B cell (primary cell): ENCODE data around the gene PRLH. TPM values are rescaled to one million over a fixed set of nuclear protein-coding genes. Genes with fewer than 3 reads are reported as not detected.

ENCODE experiments used
- ATAC-seq: fragments of 200-7000 bp; cut with Tn5 transposase; one replicate; pipeline ENCODE4 v1.10.0; 2021; ENCODE audit warnings: low read depth, mild to moderate bottlenecking, moderate number of reproducible peaks, moderate library complexity
- CTCF ChIA-PET: fragments of 350-600 bp; sonication (Branson Sonifier 250); formaldehyde crosslinking; loops from one replicate; lab custom pipeline; 2021; ENCODE audit warnings: antibody characterized with exemption, inconsistent platforms; lab: Charles Lee
- POLR2A ChIA-PET: fragments of 350-600 bp; sonication (Branson Sonifier 250); formaldehyde crosslinking; loops from one replicate; lab custom pipeline; 2021; ENCODE audit warnings: antibody characterized with exemption; lab: Charles Lee
- DNase-seq: peaks from one replicate; pipeline ENCODE4 v3.0.0; 2013
- H2AFZ ChIP-seq: 2 replicates; pipeline ENCODE4 v1.6.1; 2012; ENCODE audit warnings: mild to moderate bottlenecking, low read depth, low read length; ENCODE audit not compliant: insufficient read depth, poor library complexity, severe bottlenecking
- H3K27ac ChIP-seq, 2 donors: 1 replicate in 1 of 2; 2 replicates in 1 of 2; pipeline ENCODE4 v1.5.1; 2012 to 2013; ENCODE audit warnings: low read length in 2 of 2, mild to moderate bottlenecking in 2 of 2, moderate library complexity in 1 of 2
- H3K27me3 ChIP-seq, 4 experiments: fragments of 200-600 bp in 1 of 4; sonication (generic) in 1 of 4; replicated peaks in 1 of 4; 1 replicate in 2 of 4; 2 replicates in 2 of 4; pipeline versions ENCODE4 v1.6.1 to v1.7.0; 2013 to 2016; ENCODE audit warnings: low read length in 3 of 4, mild to moderate bottlenecking in 2 of 4, mixed read lengths in 1 of 4, moderate library complexity in 1 of 4; ENCODE audit not compliant: insufficient read depth in 4 of 4, control insufficient read depth in 3 of 4; ENCODE audit errors: control extremely low read depth in 1 of 4
- H3K36me3 ChIP-seq, 2 experiments: replicated peaks in 1 of 2; 1 replicate in 1 of 2; 2 replicates in 1 of 2; pipeline versions ENCODE4 v1.6.1 to v1.7.1; 2013; ENCODE audit warnings: low read length in 1 of 2; ENCODE audit not compliant: insufficient read depth in 2 of 2, control insufficient read depth in 1 of 2; ENCODE audit errors: control extremely low read depth in 1 of 2, extremely low read depth in 1 of 2
- H3K4me1 ChIP-seq, 2 donors: fragments of 200-600 bp in 1 of 2; sonication (generic) in 1 of 2; 1 replicate in 1 of 2; 2 replicates in 1 of 2; pipeline versions ENCODE4 v1.5.1 to v1.6.1; 2013 to 2017; ENCODE audit warnings: low read length in 2 of 2; ENCODE audit not compliant: control insufficient read depth in 2 of 2, insufficient read depth in 2 of 2
- H3K4me2 ChIP-seq: replicated peaks from 2 replicates; pipeline ENCODE3; 2012; ENCODE audit warnings: mild to moderate bottlenecking, low read depth, low read length; ENCODE audit not compliant: poor library complexity, severe bottlenecking
- H3K4me3 ChIP-seq, 5 experiments: fragments of 200-600 bp in 1 of 5; sonication (generic) in 1 of 5; 1 replicate in 3 of 5; 2 replicates in 2 of 5; pipeline versions ENCODE4 v1.5.1 to v1.7.0; 2011 to 2016; ENCODE audit warnings: low read length in 4 of 5, mild to moderate bottlenecking in 4 of 5, low read depth in 2 of 5, control low read depth in 1 of 5, moderate library complexity in 1 of 5; ENCODE audit not compliant: insufficient read depth in 1 of 5; ENCODE audit errors: control extremely low read depth in 1 of 5, extremely low read depth in 1 of 5
- H3K79me2 ChIP-seq: fragments of 200-600 bp; sonication (generic); one replicate; pipeline ENCODE4 v1.6.0; 2016; ENCODE audit warnings: low read length; ENCODE audit not compliant: control insufficient read depth, insufficient read depth
- H3K9ac ChIP-seq: fragments of 200-600 bp; sonication (generic); 2 replicates; pipeline ENCODE4 v1.6.1; 2017; ENCODE audit warnings: mild to moderate bottlenecking, low read length, moderate library complexity
- H3K9me3 ChIP-seq, 3 donors: one replicate each; pipeline versions ENCODE4 v1.6.1 to v1.7.1; 2013; ENCODE audit warnings: low read length in 2 of 3; ENCODE audit not compliant: control insufficient read depth in 2 of 3, insufficient read depth in 1 of 3; ENCODE audit errors: control extremely low read depth in 1 of 3
- H4K20me1 ChIP-seq: 2 replicates; pipeline ENCODE4 v1.6.0; 2012; ENCODE audit warnings: mild to moderate bottlenecking, low read length; ENCODE audit not compliant: insufficient read depth, control insufficient read depth, poor library complexity, severe bottlenecking
- H3K27ac Mint-ChIP-seq: one replicate; pipeline ENCODE4 v1.8.0; 2021; ENCODE audit warnings: mixed read lengths
- H3K27me3 Mint-ChIP-seq: one replicate; pipeline ENCODE4 v1.8.0; 2021; ENCODE audit warnings: mixed read lengths
- H3K4me1 Mint-ChIP-seq: one replicate; pipeline ENCODE4 v1.8.0; 2021; ENCODE audit warnings: mixed read lengths
- H3K4me3 Mint-ChIP-seq: one replicate; pipeline ENCODE4 v1.8.0; 2021; ENCODE audit warnings: mixed read lengths
- H3K9me3 Mint-ChIP-seq: one replicate; pipeline ENCODE4 v1.8.0; 2022; ENCODE audit warnings: mixed read lengths; ENCODE audit not compliant: insufficient read depth
- CTCF ChIP-seq: fragments of 200-600 bp; IDR thresholded peaks from one replicate; pipeline ENCODE4 v1.8.0; 2022; ENCODE audit warnings: antibody characterized with exemption, mild to moderate bottlenecking
- EZH2 ChIP-seq: IDR thresholded peaks from 2 replicates; pipeline ENCODE4 v1.6.1; 2012; ENCODE audit warnings: borderline replicate concordance, low read depth, mild to moderate bottlenecking, moderate library complexity, low read length; ENCODE audit not compliant: insufficient read depth, poor library complexity, severe bottlenecking
- WGBS: methylation state at CpG from one replicate; pipeline ENCODE4 v1.1.5; 2013; ENCODE audit warnings: missing lambda C conversion rate; ENCODE audit not compliant: insufficient coverage; 5-methylcytosine and 5-hydroxymethylcytosine counted together
- intact Hi-C: fragments of 100-400 bp; cut with micrococcal nuclease; formaldehyde crosslinking; loops from one replicate; pipeline ENCODE4 v1.10.0; 2022
- polyA plus RNA-seq: library from polyadenylated mRNA; depleted of rRNA; stranded (reverse); fragments of >200 nt; gene quantifications from 2 replicates; pipeline ENCODE4 v1.2.3, GENCODE V29; 2012
- total RNA-seq, 2 donors: library from RNA; stranded (reverse); fragments of 120-200 nt in 1 of 2; gene quantifications; 1 replicate in 1 of 2; 2 replicates in 1 of 2; pipeline versions ENCODE4 v1.2.3 to v1.2.4, GENCODE V29; 2013 to 2022

The PRLH gene
- total and polyA plus RNA-seq, 2 donors (not counting 1 experiment from before 2014, with no cell fraction given): not detected

GRCh38 chr2:237570776-237571335 lies 4.5 kb downstream of the PRLH start:
- POLR2A ChIA-PET: interaction anchor here (0.7 kb wide), 1 partner anchor 70 kb away, joined by 3 read pairs; no protein-coding TSS in a partner anchor
- Histone ChIP-seq H3K9ac (no peak overlapping the region), H3K4me2 (no peak overlapping the region), H3K36me3 (no peaks in the 10 kb centered on the region), H4K20me1 (no peaks in the 10 kb centered on the region), H3K9me3 (peaks cover 0 to 7% (median 3%) of the 10 kb centered on the region in 3 donors), H3K4me1 (peaks cover 0 to 7% of the 10 kb centered on the region in 2 donors), H3K27me3 (peaks cover 0 to 14% (median 2%) of the 10 kb centered on the region in 4 experiments), H2AFZ (no peak overlapping the region), H3K27ac (no peak overlapping the region), H3K79me2 (no peaks in the 10 kb centered on the region), H3K4me3 (no peak overlapping the region)
- WGBS: 84% methylated on average over 9 of the region's 9 CpGs
- no peak for ATAC-seq
- intact Hi-C loops: no loop called here
- CTCF ChIA-PET: interaction anchor here (0.9 to 5.7 kb wide), 9 partner anchors 8 to 1057 kb away, joined by 3 to 149 read pairs (median 7); no protein-coding TSS in a partner anchor
- H3K27ac Mint-ChIP-seq: no peak overlapping the region
- peaks cover 6% of the 10 kb centered on the region for H3K4me1 Mint-ChIP-seq
- TF ChIP-seq EZH2: no peak
- TF ChIP-seq CTCF: no peak
- peaks cover 4% of the 10 kb centered on the region for H3K9me3 Mint-ChIP-seq
- peaks cover 25% of the 10 kb centered on the region for H3K27me3 Mint-ChIP-seq
- H3K4me3 Mint-ChIP-seq: no peak overlapping the region
- no peak for DNase-seq

DNA sequence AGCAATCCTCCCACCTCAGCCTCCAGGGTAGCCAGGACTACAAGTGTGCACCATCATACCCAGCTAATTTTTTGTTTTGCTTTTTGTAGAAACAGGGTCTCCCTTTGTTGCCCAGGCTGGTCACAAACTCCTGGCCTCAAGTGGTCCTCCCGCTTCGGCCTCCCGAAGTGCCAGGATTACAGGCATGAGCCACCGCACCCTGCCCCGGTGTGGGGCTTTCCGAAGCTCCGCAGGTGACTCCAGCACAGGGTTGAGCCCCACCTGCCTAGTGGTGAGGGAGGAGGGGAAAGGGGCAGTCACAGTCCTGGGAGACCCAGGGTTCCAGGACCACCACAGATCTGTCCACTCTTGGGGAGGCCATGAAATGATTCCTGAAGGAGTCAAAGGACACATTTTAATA lies 5.2 kb downstream of the PRLH start:
- ChIA-PET POLR2A (no interaction called here), CTCF (interaction anchor here (0.6 to 5.7 kb wide), 35 partner anchors 9 to 1058 kb away, joined by 3 to 149 read pairs (median 4); no protein-coding TSS in a partner anchor)
- Histone ChIP-seq H3K79me2 (no peaks in the 10 kb centered on the region), H3K9ac (no peak overlapping the region), H4K20me1 (no peaks in the 10 kb centered on the region), H3K9me3 (peaks cover 0 to 7% (median 3%) of the 10 kb centered on the region in 3 donors), H2AFZ (peak overlapping the region; percentile 4), H3K36me3 (no peaks in the 10 kb centered on the region), H3K4me2 (no peak overlapping the region), H3K27ac (no peak overlapping the region), H3K4me1 (peaks cover 0 to 7% of the 10 kb centered on the region in 2 donors), H3K27me3 (peaks cover 0 to 14% (median 2%) of the 10 kb centered on the region in 4 experiments), H3K4me3 (no peak overlapping the region)
- TF ChIP-seq EZH2 (no peak), CTCF (no peak)
- WGBS: 98% methylated on average over 5 of the region's 7 CpGs
- intact Hi-C loops: no loop called here
- DNase-seq (no peak), ATAC-seq (no peak)
- Mint-ChIP-seq H3K27me3 (peaks cover 29% of the 10 kb centered on the region), H3K9me3 (peaks cover 4% of the 10 kb centered on the region), H3K4me1 (peaks cover 6% of the 10 kb centered on the region), H3K27ac (no peak overlapping the region), H3K4me3 (no peak overlapping the region)
